Fibroblast of lung (primary cell): Measurements from ENCODE around the gene PER2.

ENCODE experiments used
- CTCF ChIP-seq, 2 donors: IDR thresholded peaks in 1 of 2; conservative IDR thresholded peaks in 1 of 2; 1 replicate in 1 of 2; 2 replicates in 1 of 2; pipeline ENCODE4 v1.5.1; 2011 to 2012; ENCODE audit warnings: low read length in 2 of 2, control low read depth in 1 of 2, inconsistent platforms in 1 of 2, low read depth in 1 of 2, mild to moderate bottlenecking in 1 of 2
- EZH2 ChIP-seq: IDR thresholded peaks from 2 replicates; pipeline ENCODE4 v1.5.1; 2012; ENCODE audit warnings: low read length, control low read depth, mild to moderate bottlenecking; ENCODE audit errors: missing control alignments

GRCh38 chr2:238334885-238335284, 46.5 kb upstream of the PER2 start:
- TF ChIP-seq EZH2 (no peak), CTCF (conservative IDR thresholded peaks at IDR 0.05 in 1 of 2, IDR thresholded peaks at IDR 0.05 in 1 of 2; ENCODE audit: low read depth in 1 of 2, low read length in 2 of 2) (no peak)
